ENCODE measurements around the gene DOCK1. TPM values are rescaled to one million over a fixed set of nuclear protein-coding genes. Genes with fewer than 3 reads are reported as not detected.
A peak's percentile ranks its signal among the peaks of the same experiment; 100 is the strongest.
"Not testable (repeated sequence)": the region's sequence is repeated elsewhere in the genome, so short reads cannot be mapped to it uniquely, and the experiment has no call there.

Gene DOCK1
- total RNA-seq, 2 donors from 2014 or later = 64.0 to 65.8 TPM

- intact Hi-C loops (cut with DNase I, micrococcal nuclease) = no loop called here
- ATAC-seq (no peak), DNase-seq (no peak)
Measured at GRCh38 chr10:127259347-127259746, 354.1 kb downstream of the DOCK1 start.

- no peak for ATAC-seq
Measured at GRCh38 chr10:127262606-127263005, 357.4 kb downstream of the DOCK1 start.

DNA sequence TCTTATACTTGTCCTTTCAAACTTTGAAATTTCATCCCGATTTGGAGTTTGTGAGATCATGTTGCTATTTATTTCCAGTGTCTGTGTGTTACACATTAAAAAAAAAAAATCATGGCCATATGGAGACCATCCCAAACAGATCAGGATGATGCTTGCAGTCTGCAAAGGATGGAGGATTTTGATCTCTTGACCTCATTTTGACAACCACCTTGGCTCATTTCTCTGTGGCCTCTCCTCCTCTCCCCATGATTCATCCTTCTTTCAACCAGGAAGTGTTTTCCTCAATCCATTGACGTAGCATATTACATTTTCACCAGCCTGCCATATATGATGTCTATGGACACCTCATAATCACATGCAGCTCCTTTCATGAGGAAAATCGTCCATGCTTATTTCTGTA is 360.1 kb downstream of the DOCK1 start:
- intact Hi-C loops (cut with DNase I, micrococcal nuclease) = no loop called here
- no peak for ATAC-seq
- DNase-seq = no peak

More at GRCh38 chr10:127262606-127263005, 357.4 kb downstream of the DOCK1 start:
- intact Hi-C loops (cut with DNase I, micrococcal nuclease) = no loop called here
- DNase-seq = no peak

DNA sequence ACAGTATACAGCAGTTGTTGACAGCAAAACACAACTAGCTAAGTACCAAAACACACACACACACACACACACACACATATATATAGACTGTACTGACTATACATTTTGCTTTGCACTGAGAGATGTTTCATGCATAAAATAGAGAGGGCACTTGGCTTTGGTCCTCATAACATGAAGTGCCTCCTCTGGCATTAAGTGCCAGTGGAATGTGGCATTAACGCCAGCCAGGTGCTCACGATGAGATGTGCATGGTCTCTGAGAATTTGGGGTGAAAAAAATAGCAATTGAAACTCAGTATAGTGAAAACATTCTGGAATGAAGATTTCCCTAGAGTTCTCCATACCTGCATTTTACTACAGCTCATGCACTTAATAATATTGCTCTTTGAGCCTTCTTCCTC is 361.2 kb downstream of the DOCK1 start:
- intact Hi-C loops (cut with DNase I, micrococcal nuclease) = no loop called here
- no peak for DNase-seq
- ATAC-seq = no peak

- intact Hi-C loops (cut with DNase I, micrococcal nuclease) = no loop called here
- DNase-seq = no peak
- no peak for ATAC-seq
Measured at GRCh38 chr10:127267442-127267841, 362.2 kb downstream of the DOCK1 start.

DNA sequence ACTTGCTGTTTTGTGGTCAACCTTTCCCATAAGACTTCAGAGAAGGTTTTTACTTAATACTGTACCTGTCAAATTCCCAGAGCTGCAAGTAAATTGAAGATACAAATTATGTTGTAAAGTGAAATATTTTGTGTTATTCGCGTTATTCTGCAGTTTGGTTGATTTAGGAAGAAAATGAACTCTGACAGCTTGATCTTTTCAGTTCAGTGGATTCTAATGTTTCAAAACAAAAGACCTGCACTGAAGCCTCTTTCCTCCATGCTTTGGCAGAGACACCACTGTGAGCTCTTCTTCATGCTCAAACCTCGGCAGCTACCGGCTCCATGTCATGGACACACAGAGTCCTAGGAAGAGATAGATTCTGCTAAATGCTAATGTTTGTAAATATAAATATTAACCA is 366.8 kb downstream of the DOCK1 start:
- intact Hi-C loops (cut with DNase I, micrococcal nuclease) = no loop called here
- ATAC-seq (no peak), DNase-seq (no peak)

- no peak for ATAC-seq
- intact Hi-C loops (cut with DNase I, micrococcal nuclease) = no loop called here
- DNase-seq = no peak
Measured at GRCh38 chr10:127275272-127275671, 370.0 kb downstream of the DOCK1 start.

- DNase-seq (no peak), ATAC-seq (no peak)
- intact Hi-C loops (cut with DNase I, micrococcal nuclease) = no loop called here
Measured at GRCh38 chr10:127275793-127276450, 370.7 kb downstream of the DOCK1 start.

GRCh38 chr10:127276794-127277462 is 371.7 kb downstream of the DOCK1 start:
- no peak for DNase-seq
- no peak for ATAC-seq
- intact Hi-C loops (cut with DNase I, micrococcal nuclease) = no loop called here

- DNase-seq (no peak), ATAC-seq (no peak)
- intact Hi-C loops (cut with DNase I, micrococcal nuclease) = no loop called here
Measured at GRCh38 chr10:127278001-127278400, 372.8 kb downstream of the DOCK1 start.

DNA sequence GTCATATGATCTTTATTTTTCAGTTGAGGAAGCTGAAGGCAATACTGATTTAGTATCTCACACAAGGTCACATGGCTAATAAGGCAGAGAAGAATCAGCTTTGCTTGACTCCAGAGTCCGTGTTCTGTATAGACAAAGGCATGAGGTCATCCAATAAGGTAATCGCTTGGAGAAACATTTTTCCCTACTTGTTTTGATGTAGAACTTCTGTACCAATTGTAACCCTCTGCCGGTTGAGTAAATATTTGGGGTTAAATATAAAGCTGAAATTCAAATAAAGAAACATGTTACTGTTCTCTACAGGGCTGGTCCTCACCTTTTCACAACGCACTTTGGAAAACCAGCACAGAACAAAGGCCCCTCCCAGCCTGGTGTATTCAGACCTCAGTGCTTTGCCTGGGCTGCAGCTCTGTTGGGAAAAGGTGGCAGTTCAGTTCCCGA is 374.1 kb downstream of the DOCK1 start:
- DNase-seq (no peak), ATAC-seq (peak; percentile 73)
- intact Hi-C loops (cut with DNase I, micrococcal nuclease) = no loop called here

GRCh38 chr10:127280446-127280845 is 375.2 kb downstream of the DOCK1 start:
- ATAC-seq = no peak
- intact Hi-C loops (cut with DNase I, micrococcal nuclease) = no loop called here

GRCh38 chr10:127283017-127283416 is 377.8 kb downstream of the DOCK1 start:
- intact Hi-C loops (cut with DNase I, micrococcal nuclease) = no loop called here
- ATAC-seq = no peak

More at GRCh38 chr10:127280446-127280845, 375.2 kb downstream of the DOCK1 start:
- no peak for DNase-seq

GRCh38 chr10:127283576-127283975 is 378.3 kb downstream of the DOCK1 start:
- intact Hi-C loops (cut with DNase I, micrococcal nuclease) = no loop called here
- ATAC-seq = no peak
- DNase-seq = no peak

More at GRCh38 chr10:127283017-127283416, 377.8 kb downstream of the DOCK1 start:
- no peak for DNase-seq

DNA sequence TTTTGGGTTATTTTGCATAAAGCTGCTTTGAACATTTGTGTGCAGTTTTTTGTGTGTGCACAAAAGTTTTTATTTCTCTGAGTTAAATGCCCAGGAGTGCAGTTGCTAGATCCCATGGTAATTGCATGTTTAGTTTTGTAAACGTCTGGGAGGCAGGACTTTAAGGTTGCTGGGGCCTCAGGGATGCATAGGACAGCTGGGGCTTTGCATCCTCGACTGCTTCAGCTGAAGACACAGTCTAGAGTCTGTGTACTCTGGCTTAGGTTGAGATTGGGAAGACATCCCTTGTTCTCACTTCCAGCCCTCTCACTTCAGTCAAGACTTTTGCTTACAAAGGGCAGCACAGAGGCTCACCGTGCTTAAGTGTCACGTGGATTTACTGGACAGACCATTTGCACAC is 385.6 kb downstream of the DOCK1 start:
- intact Hi-C loops (cut with DNase I, micrococcal nuclease) = no loop called here
- ATAC-seq (no peak), DNase-seq (no peak)

DNA sequence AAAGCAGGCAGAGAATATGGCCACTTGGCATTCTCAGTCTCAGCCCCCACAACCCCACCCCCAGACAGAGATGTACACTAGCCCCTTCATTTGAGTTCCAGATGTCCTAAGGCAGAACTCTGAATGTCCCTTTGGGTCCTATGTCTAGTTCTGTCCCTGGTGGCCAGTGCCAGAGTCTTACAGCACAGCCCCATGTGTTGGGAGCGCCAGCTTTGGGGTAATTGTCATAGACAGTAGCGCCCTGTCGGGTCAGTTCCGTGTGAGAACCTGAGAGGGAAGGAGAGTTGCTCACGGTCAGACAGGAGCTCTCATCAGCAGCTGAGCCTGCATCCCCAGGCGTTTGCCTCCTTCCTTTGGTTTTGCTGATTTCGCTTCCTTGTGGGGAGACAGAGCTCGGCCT is 386.1 kb downstream of the DOCK1 start:
- intact Hi-C loops (cut with DNase I, micrococcal nuclease) = no loop called here
- DNase-seq (no peak), ATAC-seq (no peak)

GRCh38 chr10:127292888-127293287 is 387.7 kb downstream of the DOCK1 start:
- intact Hi-C loops (cut with DNase I, micrococcal nuclease) = no loop called here
- ATAC-seq = no peak

GRCh38 chr10:127293640-127294039 is 388.4 kb downstream of the DOCK1 start:
- no peak for DNase-seq
- intact Hi-C loops (cut with DNase I, micrococcal nuclease) = no loop called here
- no peak for ATAC-seq

More at GRCh38 chr10:127292888-127293287, 387.7 kb downstream of the DOCK1 start:
- no peak for DNase-seq

DNA sequence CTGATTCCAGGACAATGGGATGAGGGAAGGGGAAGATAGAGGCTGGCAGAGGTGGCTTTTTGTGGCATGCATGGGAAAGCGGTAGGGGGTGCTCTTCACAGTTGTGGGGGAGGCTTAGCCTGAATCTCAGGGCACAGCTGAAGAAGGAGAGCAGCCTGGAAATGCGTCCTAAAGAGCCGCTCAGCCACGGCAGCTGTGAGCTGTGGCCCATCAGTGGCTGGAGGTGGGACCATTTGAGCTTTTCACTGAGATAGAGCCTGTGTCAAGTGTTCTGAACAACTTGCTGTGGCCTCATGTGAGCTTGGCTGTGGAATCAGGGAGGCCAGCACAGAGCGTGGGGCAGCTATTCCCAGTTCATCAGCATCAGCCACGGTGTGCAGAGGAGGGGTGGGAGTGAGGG is 391.5 kb downstream of the DOCK1 start:
- no peak for DNase-seq
- intact Hi-C loops (cut with DNase I, micrococcal nuclease) = no loop called here
- ATAC-seq = no peak

DNA sequence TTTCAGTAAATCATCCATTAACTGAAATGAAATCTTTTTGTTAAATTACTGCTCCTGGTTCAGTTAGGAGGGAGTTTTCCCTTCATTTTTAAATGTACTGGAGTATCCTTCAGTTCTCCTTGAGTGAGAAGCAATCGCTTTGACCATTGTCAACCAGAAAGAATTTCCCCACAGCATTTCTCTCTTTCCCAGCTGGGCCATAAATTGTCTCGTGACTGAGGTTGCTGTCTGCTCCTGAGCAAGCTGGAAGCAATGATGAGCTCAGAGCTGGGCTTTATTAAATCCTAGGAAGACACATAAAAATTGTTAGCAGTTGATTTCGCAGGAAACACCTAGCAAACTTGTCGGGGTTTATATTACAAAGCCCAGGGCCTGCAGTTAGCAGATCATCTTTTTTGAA is 393.2 kb downstream of the DOCK1 start:
- intact Hi-C loops (cut with DNase I, micrococcal nuclease) = no loop called here
- ATAC-seq (no peak), DNase-seq (no peak)

DNA sequence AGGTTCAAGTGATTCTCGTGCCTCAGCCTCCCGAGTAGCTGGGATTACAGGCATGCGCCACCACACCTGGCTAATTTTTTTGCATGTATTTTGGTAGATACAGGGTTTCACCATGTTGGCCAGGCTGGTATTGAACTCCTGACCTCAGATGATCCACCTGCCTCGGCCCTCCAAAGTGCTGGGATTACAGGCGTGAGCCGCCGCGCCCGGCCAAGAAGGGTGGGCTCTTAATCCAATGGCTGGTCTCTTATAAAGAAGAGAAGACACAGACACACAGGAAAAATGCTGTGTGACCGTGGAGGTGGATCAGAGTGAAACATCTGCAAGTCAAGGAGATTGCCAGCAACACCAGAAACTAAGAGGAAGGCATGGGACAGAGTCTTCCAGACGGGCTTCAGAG is 394.0 kb downstream of the DOCK1 start:
- intact Hi-C loops (cut with DNase I, micrococcal nuclease); DNase-seq; ATAC-seq: not testable (repeated sequence)
